ENCODE results near the gene TLE4. TPM values are rescaled to one million over a fixed set of nuclear protein-coding genes. Genes with fewer than 3 reads are reported as not detected.

The TLE4 gene
- total RNA-seq (2012; rRNA removed) (76.9 and 78.1 TPM in 2 replicates), polyA plus RNA-seq (2012; rRNA removed) (68.0 and 69.3 TPM in 2 replicates), Bru-seq, nascent RNA (percentile 95 among the genes with signal in this experiment), BruChase-seq, experiment 1, labeled RNA remaining after a 6-hour chase (percentile 74 among the genes with signal in this experiment), BruChase-seq, experiment 2, labeled RNA remaining after a 2-hour chase (percentile 88 among the genes with signal in this experiment)
- 39.6 and 53.9 TPM in 2 replicates for polyA plus RNA-seq (2012; cell fraction: cytosol; rRNA removed)
- polyA plus RNA-seq (2012; cell fraction: nucleus; rRNA removed; ENCODE audit: low replicate concordance), result 105 and 128 TPM in 2 replicates
- long read RNA-seq, partial matches to known transcripts, result 5 of 6 reads
- long read RNA-seq, other reads (novel, unspliced or antisense), result 1 of 6 reads

GRCh38 chr9:79571309-79572031 is at the start of gene TLE4:
TSS of gene TLE4 (plus strand) at chr9:79571965. CDS start at chr9:79572791, 826 bp downstream.
- Histone ChIP-seq H3K27ac (ENCODE audit: insufficient read depth, low read length) (peak within 1 kb of the TSS; percentile 77), H2AK9ac (replicated peaks; ENCODE audit: low read depth, low read length, poor library complexity) (peak within 1 kb of the TSS; percentile 18), H3K36me3 (ENCODE audit: control insufficient read depth, insufficient read depth, low read length) (no peaks in the 10 kb centered on the region), H2BK5ac (ENCODE audit: low read depth, low read length, poor library complexity, severe bottlenecking) (peak within 1 kb of the TSS; percentile 82), H3K4ac (ENCODE audit: low read depth, low read length) (peak within 1 kb of the TSS; percentile 86), H3K23ac (ENCODE audit: low read depth, low read length) (peak within 1 kb of the TSS; percentile 86), H3K4me2 (ENCODE audit: low read depth, low read length) (peak within 1 kb of the TSS; percentile 57), H3K4me3 (ENCODE audit: insufficient read depth, low read depth, low read length) (peak within 1 kb of the TSS; percentile 83), H3K4me1 (ENCODE audit: control insufficient read depth, insufficient read depth, low read length) (peaks cover 2% of the 10 kb centered on the region; the same call in 1 of the 2 replicates), H4K91ac (ENCODE audit: insufficient read depth, low read depth, low read length) (peak within 1 kb of the TSS; percentile 40; the same call in 1 of the 2 replicates), H3K56ac (ENCODE audit: extremely low read depth, insufficient read depth, low read length) (peak within 1 kb of the TSS; percentile 64), H2BK15ac (ENCODE audit: low read depth, low read length) (no peak within 1 kb of the TSS), H2BK120ac (ENCODE audit: low read depth, low read length) (peak within 1 kb of the TSS; percentile 64), H4K8ac (ENCODE audit: low read depth in 2 of 2, low read length in 2 of 2) (peak within 1 kb of the TSS; percentile 1 to 65; a peak in 3 of 4 replicates), H3K9me1 (ENCODE audit: insufficient read depth, low read length) (peaks cover 3% of the 10 kb centered on the region; the same call in 1 of the 2 replicates), H3K79me1 (ENCODE audit: low read depth in 1 of 2, low read length in 2 of 2) (peaks cover 10 to 18% of the 10 kb centered on the region in 2 experiments; a peak in 3 of 4 replicates), H4K5ac (ENCODE audit: low read depth, low read length) (no peak within 1 kb of the TSS), H4K20me1 (ENCODE audit: insufficient read depth, low read length) (no peaks in the 10 kb centered on the region), H3K18ac (ENCODE audit: low read depth, low read length) (peak within 1 kb of the TSS; percentile 28; the same call in 1 of the 2 replicates), H2BK20ac (ENCODE audit: low read depth, low read length) (no peak within 1 kb of the TSS), H2AK5ac (ENCODE audit: low read depth, low read length) (no peak within 1 kb of the TSS), H2AFZ (replicated peaks; ENCODE audit: low read length, poor library complexity) (peak within 1 kb of the TSS; percentile 87), H3K27me3 (ENCODE audit: control insufficient read depth, insufficient read depth, low read length) (no peaks in the 10 kb centered on the region), H3K14ac (replicated peaks; ENCODE audit: low read depth, low read length) (peak within 1 kb of the TSS; percentile 69), H3K9me3 (ENCODE audit: control insufficient read depth, insufficient read depth, low read length) (no peaks in the 10 kb centered on the region), H3K9ac (ENCODE audit: low read depth, low read length) (peak within 1 kb of the TSS; percentile 95)
- ATAC-seq (ENCODE audit: low read depth) (peak; percentile 90), DNase-seq (peak; percentile 100)
- 1% methylated on average over 24 of the region's 48 CpGs; no CpG with 5 or more reads in 1 of the 2 experiments for WGBS, 2 experiments (ENCODE audit: extremely low coverage in 2 of 2, insufficient read length in 1 of 2)
- BruUV-seq (replicated peaks), result no TSS peak
- in situ Hi-C loops (cut with MboI; ENCODE audit: low sequenced_read_pairs), result loop anchor here (10.0 to 25.0 kb wide), 3 partner anchors 377 to 984 kb away; no protein-coding TSS in a partner anchor
- ChIA-PET CTCF (interaction anchor here (0.7 to 1.0 kb wide), 3 partner anchors 157 to 316 kb away, joined by 3 read pairs; no protein-coding TSS in a partner anchor), POLR2A (ENCODE audit: unreplicated experiment) (interaction anchor here (0.6 to 0.8 kb wide), 4 partner anchors 40 to 442 kb away, joined by 3 to 27 read pairs (median 10); no protein-coding TSS in a partner anchor)
- intact Hi-C loops (cut with micrococcal nuclease), result loop anchor here (2.0 to 10.0 kb wide), 12 partner anchors 94 to 1207 kb away; no protein-coding TSS in a partner anchor
- dilution Hi-C loops (cut with HindIII; ENCODE audit: low sequenced_read_pairs, unreplicated experiment), result no loop called here
- TF ChIP-seq MAZ (IDR thresholded peaks at IDR 0.05; ENCODE audit: borderline replicate concordance, low read depth, low read length), result peak; percentile 80; the same call in 1 of the 2 replicates
- TF ChIP-seq SMC3 (IDR thresholded peaks at IDR 0.05; ENCODE audit: low read depth, low read length), result 0 out of 2 replicates have a peak, but pooled peaks have one; percentile 11
- no peak for TF ChIP-seq MAFK (IDR thresholded peaks at IDR 0.05; ENCODE audit: low read depth, low read length)
- peak; percentile 64 for TF ChIP-seq MXI1 (IDR thresholded peaks at IDR 0.05; ENCODE audit: borderline replicate concordance, low read depth, low read length)
- 0 out of 2 replicates have a peak, but pooled peaks have one; percentile 1 for TF ChIP-seq RAD21 (IDR thresholded peaks at IDR 0.05; ENCODE audit: low read length)
- TF ChIP-seq FOS (IDR thresholded peaks at IDR 0.05; ENCODE audit: low read depth, low read length), result peak; percentile 48; the same call in 1 of the 2 replicates
- peak; percentile 98 for TF ChIP-seq POLR2A (IDR thresholded peaks at IDR 0.05; ENCODE audit: low read depth, low read length)
- TF ChIP-seq RCOR1 (IDR thresholded peaks at IDR 0.05; ENCODE audit: insufficient replicate concordance, low read length), result no peak
- TF ChIP-seq BHLHE40 (IDR thresholded peaks at IDR 0.05; ENCODE audit: low read depth, low read length), result 0 out of 2 replicates have a peak, but pooled peaks have one; percentile 1
- TF ChIP-seq USF2 (IDR thresholded peaks at IDR 0.05; ENCODE audit: low read depth, low read length), result peak; percentile 83
- TF ChIP-seq CEBPB (IDR thresholded peaks at IDR 0.05; ENCODE audit: low read depth, low read length), result no peak
- TF ChIP-seq NFE2L2 (IDR thresholded peaks at IDR 0.05; ENCODE audit: low read depth, low read length), result peak; percentile 9; the same call in 1 of the 2 replicates

Data from IMR-90 (cell line).